GM21786 (cell line): ENCODE measurements around the gene F2R.
"Not testable (repeated sequence)": the region's sequence is repeated elsewhere in the genome, so short reads cannot be mapped to it uniquely, and the experiment has no call there.

Experiments
- ATAC-seq: cut with Tn5 transposase; IDR thresholded peaks from one replicate; pipeline ENCODE4 v1.9.1; 2021; ENCODE audit not compliant: unreplicated experiment

The F2R gene

DNA sequence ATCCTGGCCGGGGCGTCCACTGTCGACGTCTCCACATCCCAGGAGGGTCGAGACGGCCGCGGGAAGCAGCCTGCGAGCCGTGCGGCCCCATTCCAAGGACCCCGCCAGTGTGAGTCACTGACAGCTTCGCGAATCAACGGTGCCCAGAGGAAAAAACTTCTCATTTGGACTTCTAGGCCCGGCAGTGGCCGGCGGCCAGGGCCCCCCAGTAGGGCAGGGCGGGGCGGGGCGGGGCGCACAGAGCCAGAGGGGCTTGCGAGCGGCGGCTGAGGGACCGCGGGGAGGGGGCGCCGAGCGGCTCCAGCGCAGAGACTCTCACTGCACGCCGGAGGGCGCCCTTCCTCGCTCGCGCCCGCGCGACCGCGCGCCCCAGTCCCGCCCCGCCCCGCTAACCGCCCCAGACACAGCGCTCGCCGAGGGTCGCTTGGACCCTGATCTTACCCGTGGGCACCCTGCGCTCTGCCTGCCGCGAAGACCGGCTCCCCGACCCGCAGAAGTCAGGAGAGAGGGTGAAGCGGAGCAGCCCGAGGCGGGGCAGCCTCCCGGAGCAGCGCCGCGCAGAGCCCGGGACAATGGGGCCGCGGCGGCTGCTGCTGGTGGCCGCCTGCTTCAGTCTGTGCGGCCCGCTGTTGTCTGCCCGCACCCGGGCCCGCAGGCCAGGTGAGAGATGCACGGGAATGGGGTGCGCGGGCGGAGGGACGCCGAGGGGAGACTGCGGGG, at the start of gene F2R:
Gene F2R, plus strand, starts transcription at position 391 of the 720 bp plus-strand sequence. Its CDS starts 182 bp downstream, at position 573.
- ATAC-seq: peak; percentile 64

DNA sequence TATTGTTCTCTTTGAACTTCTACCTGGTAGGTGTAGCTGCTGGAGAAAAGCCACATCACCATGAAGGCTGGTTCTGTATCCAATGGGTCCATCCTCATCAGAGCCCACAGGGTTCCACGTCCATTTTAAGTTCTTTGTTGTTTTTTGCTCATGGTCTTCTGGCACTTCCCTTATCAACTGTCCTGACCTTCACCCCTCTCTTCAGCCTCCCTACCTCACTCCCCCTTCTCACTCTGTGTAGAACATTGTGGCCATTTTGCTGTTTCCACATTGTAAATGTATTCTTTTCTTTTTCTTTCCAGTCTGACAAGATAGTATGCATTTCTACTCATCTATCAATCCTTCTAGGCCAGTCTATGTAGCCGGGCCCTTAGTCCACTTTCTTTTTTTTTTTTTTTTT, 48.4 kb upstream of the F2R start:
- no peak for ATAC-seq

DNA sequence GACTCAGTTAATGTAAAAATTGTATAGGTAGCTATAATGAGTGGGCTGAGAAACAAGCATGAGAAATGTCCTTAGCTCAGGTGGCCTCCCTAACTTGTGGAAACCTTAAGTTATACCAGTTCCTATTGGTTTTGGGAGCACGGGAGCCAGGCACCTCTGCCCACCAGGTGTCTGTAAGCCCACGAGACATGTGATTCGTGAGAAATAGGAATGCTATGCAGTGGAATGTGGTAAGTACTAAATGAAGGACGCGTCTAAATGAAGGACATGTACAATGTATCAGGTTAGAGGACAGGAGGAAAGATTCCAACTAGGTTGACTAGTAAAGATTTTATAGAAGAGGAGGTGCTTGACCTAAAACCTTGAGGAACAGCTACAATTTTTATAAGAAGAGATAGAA, 46.7 kb upstream of the F2R start:
- ATAC-seq: no peak

- ATAC-seq: no peak
These were observed 45.4 kb upstream of the F2R start for GRCh38 chr5:76670508-76670907.

DNA sequence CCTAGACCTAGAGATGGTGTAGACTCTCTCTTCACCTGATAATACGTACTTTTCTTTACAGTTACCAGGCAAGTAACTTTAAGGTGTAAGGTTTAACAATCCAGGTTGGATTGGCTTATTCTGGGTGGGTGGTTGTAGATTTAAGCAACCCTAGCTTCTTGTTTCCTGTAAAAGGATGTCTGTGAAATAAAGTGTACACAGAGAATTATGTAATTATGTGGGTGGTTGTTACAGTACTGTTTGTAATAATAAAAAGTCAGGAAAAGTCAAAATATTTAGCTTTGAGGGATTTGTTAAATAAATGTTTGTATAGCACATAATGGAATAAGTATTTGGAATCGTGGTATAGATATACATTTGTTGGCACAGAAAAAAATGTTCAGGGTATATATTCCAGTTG, 43.7 kb upstream of the F2R start:
- no peak for ATAC-seq

GRCh38 chr5:76673125-76673524, 42.8 kb upstream of the F2R start:
- ATAC-seq: no peak

DNA sequence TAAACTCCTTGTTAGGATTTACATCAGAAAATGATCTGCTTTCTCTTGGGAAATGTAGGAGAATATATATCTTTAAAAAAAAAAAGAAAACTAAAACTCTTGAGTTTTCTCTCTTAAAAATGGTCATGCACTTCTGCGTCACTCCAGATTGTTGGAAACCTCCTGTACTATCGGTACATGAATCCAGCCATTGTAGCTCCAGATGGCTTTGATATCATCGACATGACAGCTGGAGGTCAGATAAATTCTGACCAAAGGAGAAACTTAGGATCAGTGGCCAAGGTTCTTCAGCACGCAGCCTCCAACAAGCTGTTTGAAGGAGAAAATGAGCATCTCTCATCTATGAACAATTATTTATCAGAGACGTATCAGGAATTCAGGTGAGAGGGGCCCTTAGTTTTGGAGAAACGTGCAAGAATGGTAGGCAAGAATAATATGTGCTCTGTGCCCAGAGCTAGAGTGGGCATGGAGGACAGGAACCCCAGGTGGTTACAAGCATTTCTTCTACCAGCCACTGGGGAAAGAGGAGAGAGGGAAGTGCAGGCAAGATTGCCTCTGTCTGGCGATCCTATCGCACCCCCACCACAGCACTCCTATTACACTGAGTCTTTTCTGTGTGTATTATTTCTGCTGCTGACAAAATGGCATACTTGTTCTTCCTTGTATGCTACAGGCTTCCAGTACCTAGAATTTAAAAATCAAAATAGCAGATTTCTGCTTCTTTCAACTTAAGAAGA, 41.4 kb upstream of the F2R start:
- ATAC-seq: no peak

DNA sequence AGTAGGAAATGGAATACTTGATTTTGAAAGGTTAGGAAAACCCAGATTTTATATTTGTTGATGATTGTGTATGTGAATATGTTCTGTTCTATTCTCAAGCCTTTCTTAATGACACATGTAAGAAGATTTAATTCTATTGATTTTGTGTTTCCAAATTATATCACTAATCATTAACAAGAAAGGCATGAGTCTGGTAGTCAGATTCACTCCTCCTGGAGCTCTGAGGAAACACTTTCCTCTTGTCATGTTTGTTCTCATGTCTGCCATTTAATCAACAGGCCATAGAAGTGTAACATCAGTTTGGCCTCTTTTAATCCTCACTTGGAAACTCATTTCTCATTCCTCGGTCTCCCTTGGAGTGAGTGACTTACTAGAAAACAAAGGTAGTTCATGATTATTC, 40.6 kb upstream of the F2R start:
- ATAC-seq: no peak

DNA sequence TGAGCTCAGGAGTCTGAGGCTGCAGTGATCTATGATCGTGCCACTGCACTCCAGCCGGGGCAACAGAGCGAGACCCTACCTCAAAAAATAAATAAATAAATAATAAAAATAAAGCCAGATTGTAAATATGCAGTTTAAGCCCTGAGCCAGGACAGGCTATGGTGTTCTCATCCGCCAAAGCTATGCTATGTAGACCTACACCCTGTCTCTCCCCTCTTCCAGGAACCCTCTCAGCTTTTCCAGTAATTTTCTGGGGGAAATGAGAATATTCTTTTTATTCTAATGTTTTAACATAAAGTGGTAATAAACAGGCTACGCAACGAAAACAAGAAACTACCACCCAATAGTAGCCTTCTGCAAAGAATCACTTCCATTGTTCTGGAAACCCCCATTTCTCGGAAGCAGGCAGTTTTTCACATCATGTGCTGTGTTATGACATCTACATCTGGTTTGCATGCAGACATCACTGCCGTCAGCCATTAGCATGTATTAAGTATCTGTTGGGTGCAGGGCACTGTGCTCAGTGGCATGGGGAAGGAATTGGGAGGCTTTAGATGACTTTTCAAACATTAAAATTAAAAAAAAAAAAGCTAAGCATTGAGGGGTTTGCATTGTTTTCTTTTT, 38.0 kb upstream of the F2R start:
- no peak for ATAC-seq

- ATAC-seq: no peak
These were observed 36.7 kb upstream of the F2R start for GRCh38 chr5:76679231-76679630.

DNA sequence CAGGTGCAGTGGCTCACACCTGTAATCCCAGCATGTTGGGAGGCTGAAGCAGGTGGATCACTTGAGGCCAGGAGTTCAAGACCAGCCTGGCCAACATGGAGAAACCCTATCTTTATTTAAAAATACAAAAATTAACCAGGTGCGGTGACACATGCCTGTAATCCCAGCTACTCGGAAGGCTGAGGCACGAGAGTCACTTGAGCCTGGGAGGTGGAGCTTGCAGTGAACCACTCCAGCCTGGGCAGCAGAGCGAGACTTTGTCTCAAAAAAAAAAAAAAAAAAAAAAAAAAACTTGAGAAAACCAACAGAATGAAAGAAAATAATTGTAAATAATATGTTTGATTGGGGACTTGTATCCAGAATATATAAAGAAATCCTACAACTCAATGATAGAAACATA, 35.1 kb upstream of the F2R start:
- ATAC-seq: not testable (repeated sequence)

- no peak for ATAC-seq
These were observed 34.6 kb upstream of the F2R start for GRCh38 chr5:76681287-76681686.

DNA sequence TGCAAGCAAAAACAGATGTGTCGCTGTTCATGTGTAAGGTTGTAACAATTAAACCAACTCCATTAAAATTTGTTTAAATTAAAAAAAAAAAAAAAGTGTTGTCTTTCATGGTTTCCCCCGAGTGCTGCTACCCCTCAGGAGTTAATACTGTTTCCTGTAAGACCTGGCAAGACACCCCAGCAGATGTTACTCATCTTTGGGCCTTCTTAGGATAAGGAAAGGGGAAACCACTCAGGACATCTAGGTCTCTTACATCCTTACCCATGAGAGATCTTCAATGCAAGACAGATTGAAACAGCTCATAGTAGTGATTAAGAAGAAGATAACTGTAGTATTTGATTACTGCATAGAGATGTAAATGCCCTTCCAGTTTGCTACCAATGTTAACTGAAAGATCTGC, 33.5 kb upstream of the F2R start:
- no peak for ATAC-seq

- no peak for ATAC-seq
These were observed 31.9 kb upstream of the F2R start for GRCh38 chr5:76683816-76684731.

DNA sequence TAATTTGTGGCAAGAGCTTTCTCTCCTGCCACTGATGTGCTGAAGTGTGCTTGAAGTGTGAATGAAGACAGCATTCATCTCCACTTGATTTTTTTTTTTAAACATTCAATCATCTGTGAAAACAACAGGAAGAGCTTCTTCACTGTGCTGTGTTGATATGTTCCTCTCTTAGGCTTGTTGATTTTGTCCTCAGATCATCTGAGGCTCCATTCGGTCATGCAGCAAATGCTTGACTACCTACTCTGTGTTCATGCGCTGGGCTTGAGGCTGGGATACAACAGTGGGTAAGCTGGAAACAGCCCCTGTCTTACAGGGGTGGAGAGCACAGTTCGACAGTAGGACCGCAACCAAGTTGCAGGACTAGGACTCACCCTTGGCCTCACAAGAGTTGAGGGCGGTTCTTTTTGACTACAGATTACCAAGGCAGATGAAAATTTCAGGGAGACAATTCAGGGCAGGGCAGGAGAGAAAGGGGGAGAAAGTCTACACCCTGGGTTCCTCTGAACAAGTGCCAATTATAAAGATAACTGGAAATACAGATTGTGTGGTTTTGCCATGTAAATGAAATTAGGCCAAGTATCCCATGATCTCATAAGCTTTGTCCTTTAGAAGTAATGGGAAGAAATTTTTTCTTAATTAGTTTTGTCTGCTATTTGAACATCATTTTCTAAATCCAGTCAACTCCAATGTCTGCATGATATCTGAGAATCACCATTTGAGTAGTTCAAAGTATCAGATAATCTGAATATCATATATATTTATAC, 31.0 kb upstream of the F2R start:
- ATAC-seq: no peak

GRCh38 chr5:76685704-76686103, 30.2 kb upstream of the F2R start:
- ATAC-seq: no peak

GRCh38 chr5:76688212-76688611, 27.7 kb upstream of the F2R start:
- ATAC-seq: no peak

GRCh38 chr5:76688836-76689235, 27.1 kb upstream of the F2R start:
- no peak for ATAC-seq

DNA sequence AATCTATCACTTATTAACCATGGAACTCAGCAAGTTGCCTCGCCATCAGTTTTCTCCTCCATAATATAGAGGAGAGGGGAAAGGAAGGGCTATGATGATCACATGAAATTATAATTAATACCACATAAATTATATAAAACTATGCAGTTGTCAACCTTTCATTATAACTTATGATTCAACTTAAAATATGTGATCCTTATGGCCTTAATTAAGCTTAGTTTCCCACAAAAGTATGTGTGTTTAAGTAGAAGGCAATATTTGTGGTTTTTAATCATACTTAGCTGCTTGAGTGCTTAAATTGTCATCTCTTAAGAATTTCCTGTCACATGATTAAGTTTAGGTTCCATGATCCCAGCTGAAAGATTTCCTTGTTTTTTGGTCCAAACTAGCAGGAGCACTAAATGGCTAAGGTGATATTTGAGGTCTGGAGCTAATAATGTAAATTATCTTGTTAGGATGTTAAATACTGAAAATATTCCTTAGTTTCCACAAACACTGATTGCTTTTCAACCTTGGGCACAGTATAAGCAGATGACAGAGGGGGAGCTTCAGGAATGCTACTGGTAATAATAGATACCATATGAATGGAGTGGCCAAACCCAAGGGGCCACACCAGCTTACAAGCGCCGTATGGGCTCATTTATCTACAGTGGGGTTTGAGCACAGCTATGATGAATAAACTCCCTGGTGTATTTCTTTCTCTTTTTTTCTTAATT, 26.4 kb upstream of the F2R start:
- no peak for ATAC-seq
